Tibial nerve (tissue), 4 donors: ENCODE results near the gene DNAJB4.

ENCODE experiments used
- EP300 ChIP-seq, 2 donors: sonication (generic); formaldehyde crosslinking; IDR thresholded peaks; one replicate each; pipeline ENCODE4 v1.6.1; 2017; ENCODE audit warnings: antibody characterized with exemption in 2 of 2, mild to moderate bottlenecking in 1 of 2
- POLR2A ChIP-seq, 2 donors: fragments of 450-650 bp; IDR thresholded peaks; one replicate each; pipeline ENCODE4 v1.6.1; 2017; ENCODE audit warnings: antibody characterized with exemption in 2 of 2, mild to moderate bottlenecking in 2 of 2, moderate library complexity in 2 of 2
- TF ChIP-seq, protein P1 (sequence below), 5 experiments: fragments of 200-600 bp in 3 of 5; fragments of 450-650 bp in 2 of 5; sonication (generic) in 3 of 5; IDR thresholded peaks; one replicate each; pipeline ENCODE4 v1.5.1; 2016 to 2019; ENCODE audit warnings: antibody characterized with exemption in 5 of 5, mild to moderate bottlenecking in 3 of 5, moderate library complexity in 2 of 5

DNA sequence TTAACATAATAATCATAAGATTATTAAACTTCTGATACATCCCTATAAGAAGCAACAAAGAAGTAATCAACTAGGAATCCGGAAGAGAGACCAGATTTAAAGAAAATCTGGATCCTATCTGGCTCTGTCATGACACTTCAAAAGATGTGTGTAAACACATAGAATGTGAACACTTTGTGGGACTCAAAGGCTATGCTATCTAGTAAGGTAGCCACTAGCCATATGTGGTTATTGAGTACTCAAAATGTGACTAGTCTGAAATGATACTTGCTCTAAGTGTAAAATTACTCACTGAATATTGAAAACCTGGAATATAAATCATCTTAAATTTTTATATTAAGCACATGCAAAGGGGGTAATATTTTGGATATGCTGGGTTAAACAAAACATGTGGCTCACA is 34.5 kb upstream of the DNAJB4 start:
- TF ChIP-seq, protein P1, sequence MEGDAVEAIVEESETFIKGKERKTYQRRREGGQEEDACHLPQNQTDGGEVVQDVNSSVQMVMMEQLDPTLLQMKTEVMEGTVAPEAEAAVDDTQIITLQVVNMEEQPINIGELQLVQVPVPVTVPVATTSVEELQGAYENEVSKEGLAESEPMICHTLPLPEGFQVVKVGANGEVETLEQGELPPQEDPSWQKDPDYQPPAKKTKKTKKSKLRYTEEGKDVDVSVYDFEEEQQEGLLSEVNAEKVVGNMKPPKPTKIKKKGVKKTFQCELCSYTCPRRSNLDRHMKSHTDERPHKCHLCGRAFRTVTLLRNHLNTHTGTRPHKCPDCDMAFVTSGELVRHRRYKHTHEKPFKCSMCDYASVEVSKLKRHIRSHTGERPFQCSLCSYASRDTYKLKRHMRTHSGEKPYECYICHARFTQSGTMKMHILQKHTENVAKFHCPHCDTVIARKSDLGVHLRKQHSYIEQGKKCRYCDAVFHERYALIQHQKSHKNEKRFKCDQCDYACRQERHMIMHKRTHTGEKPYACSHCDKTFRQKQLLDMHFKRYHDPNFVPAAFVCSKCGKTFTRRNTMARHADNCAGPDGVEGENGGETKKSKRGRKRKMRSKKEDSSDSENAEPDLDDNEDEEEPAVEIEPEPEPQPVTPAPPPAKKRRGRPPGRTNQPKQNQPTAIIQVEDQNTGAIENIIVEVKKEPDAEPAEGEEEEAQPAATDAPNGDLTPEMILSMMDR (IDR thresholded peaks at IDR 0.05) = no peak
- TF ChIP-seq POLR2A (IDR thresholded peaks at IDR 0.05) (no peak), EP300 (IDR thresholded peaks at IDR 0.05) (no peak)
